GM12878 (cell line): ENCODE data around the gene LAMA2. TPM values are rescaled to one million over a fixed set of nuclear protein-coding genes. Genes with fewer than 3 reads are reported as not detected.

Source experiments
- ATAC-seq: fragments of 200-7000 bp; cut with Tn5 transposase; 3 replicates; pipeline ENCODE4 v1.9.1; 2020; ENCODE audit warnings: mild to moderate bottlenecking, moderate library complexity
- BruUV-seq: library from RNA; stranded (reverse); fragments of 400-500 nt; replicated peaks from 2 replicates; lab custom pipeline; 2021; lab: Mats Ljungman, UMichigan
- CTCF ChIA-PET: fragments of 300-600 bp; sonication (Branson Sonifier 250); formaldehyde crosslinking; extraction: SDS; loops from one replicate; lab custom pipeline; 2021; ENCODE audit warnings: inconsistent platforms; lab: Yijun Ruan, JAX
- POLR2A ChIA-PET: fragments of 350-600 bp; formaldehyde crosslinking; extraction: SDS; loops from one replicate; lab custom pipeline; 2021; ENCODE audit warnings: inconsistent platforms; lab: Charles Lee
- RAD21 ChIA-PET: fragments of 300-600 bp; sonication (Branson Sonifier 250); formaldehyde crosslinking; loops from one replicate; lab custom pipeline; 2023; ENCODE audit warnings: antibody characterized with exemption; ENCODE audit not compliant: unreplicated experiment; lab: Charles Lee
- SMC1A ChIA-PET: fragments of 300-600 bp; sonication (Branson Sonifier 250); formaldehyde crosslinking; loops from one replicate; lab custom pipeline; 2023; ENCODE audit not compliant: unreplicated experiment, uncharacterized antibody; lab: Charles Lee
- DNase-seq: peaks from one replicate; pipeline ENCODE4 v3.0.0-alpha.2; 2011; ENCODE audit warnings: low read depth, low spot score
- FAIRE-seq: peaks from 3 replicates; lab custom pipeline; 2011; peaks lifted over from hg19 to GRCh38; lab: Jason Lieb, UNC
- H2AFZ ChIP-seq: 2 replicates; pipeline ENCODE4 v1.6.0; 2011; ENCODE audit warnings: low read depth, low read length, control low read depth; ENCODE audit not compliant: control insufficient read depth
- H3K27ac ChIP-seq: 2 replicates; pipeline ENCODE4 v1.5.1; 2011; ENCODE audit warnings: control low read depth; ENCODE audit not compliant: control insufficient read depth, insufficient read depth
- H3K27me3 ChIP-seq, 2 experiments: replicated peaks in 1 of 2; 2 replicates each; pipeline versions ENCODE4 v1.6.0 to v1.6.1; 2011; ENCODE audit warnings: low read length in 1 of 2; ENCODE audit not compliant: control insufficient read depth in 2 of 2, insufficient read depth in 2 of 2
- H3K36me3 ChIP-seq, 2 experiments: 2 replicates each; pipeline ENCODE4 v1.5.1; 2011; ENCODE audit warnings: low read length in 1 of 2; ENCODE audit not compliant: control insufficient read depth in 2 of 2, insufficient read depth in 2 of 2
- H3K4me1 ChIP-seq: 2 replicates; pipeline ENCODE4 v1.6.1; 2011; ENCODE audit warnings: mild to moderate bottlenecking, low read length, moderate library complexity, mixed read lengths; ENCODE audit not compliant: control insufficient read depth, insufficient read depth
- H3K4me2 ChIP-seq: 2 replicates; pipeline ENCODE4 v1.6.0; 2011; ENCODE audit warnings: control low read depth; ENCODE audit not compliant: control insufficient read depth, insufficient read depth
- H3K4me3 ChIP-seq: fragments of 200-600 bp; sonication (generic); 2 replicates; pipeline ENCODE4 v1.5.1; 2016
- H3K79me2 ChIP-seq: 2 replicates; pipeline ENCODE4 v1.6.0; 2011; ENCODE audit warnings: low read length; ENCODE audit not compliant: control insufficient read depth, insufficient read depth
- H3K9ac ChIP-seq: 2 replicates; pipeline ENCODE4 v1.8.0; 2011; ENCODE audit warnings: low read length, control low read depth, mixed read lengths; ENCODE audit not compliant: control insufficient read depth, insufficient read depth
- H3K9me3 ChIP-seq: replicated peaks from 3 replicates; pipeline ENCODE4 v1.5.1; 2011; ENCODE audit warnings: mild to moderate bottlenecking, low read length; ENCODE audit not compliant: control insufficient read depth, insufficient read depth
- H4K20me1 ChIP-seq: 2 replicates; pipeline ENCODE4 v1.6.0; 2011; ENCODE audit not compliant: control insufficient read depth, insufficient read depth
- KAT2A ChIP-seq: conservative IDR thresholded peaks from 2 replicates; pipeline ENCODE4 v1.6.1; 2011; ENCODE audit warnings: low read depth, low read length; ENCODE audit not compliant: control insufficient read depth
- PAX5 ChIP-seq: IDR thresholded peaks from 2 replicates; pipeline ENCODE4 v1.6.1; 2011; ENCODE audit warnings: low read depth, low read length, borderline replicate concordance
- POLR2A ChIP-seq: IDR thresholded peaks from 2 replicates; pipeline ENCODE4 v1.6.1; 2011; ENCODE audit warnings: low read depth, mild to moderate bottlenecking, low read length
- WGBS: methylation state at CpG from one replicate; pipeline ENCODE4 v1.1.6; 2016; ENCODE audit warnings: low lambda C conversion rate; ENCODE audit not compliant: insufficient replicate concordance, insufficient coverage; ENCODE audit errors: missing lambda C conversion rate; 5-methylcytosine and 5-hydroxymethylcytosine counted together
- in situ Hi-C: fragments of 300-500 bp; cut with MboI; formaldehyde crosslinking; loops from 9 replicates; pipeline ENCODE4 v1.14.3; 2018; ENCODE audit warnings: mixed read lengths
- intact Hi-C: fragments of 100-400 bp; cut with micrococcal nuclease; formaldehyde crosslinking; loops from one replicate; pipeline ENCODE4 v1.14.2; 2022; ENCODE audit not compliant: unreplicated experiment
- polyA plus RNA-seq, 11 experiments: library from polyadenylated mRNA; depleted of rRNA in 4 of 11; unstranded in 6 of 11; stranded (reverse) in 5 of 11; fragments of >200 nt; fragmentation: Nextera tagmentation in 4 of 11; fragmentation: Illumina TruSeq in 1 of 11; extraction: Ambion mirVana in 4 of 11; extraction: Trizol in 1 of 11; gene quantifications; 1 replicate in 1 of 11; 2 replicates in 10 of 11; pipeline versions ENCODE4 v1.2.1 to v1.2.3, GENCODE V29; 2011 to 2016; ENCODE audit warnings: inconsistent platforms in 2 of 11, missing spikeins in 2 of 11, low read depth in 1 of 11
- total RNA-seq, 4 experiments: library from RNA; depleted of rRNA in 3 of 4; stranded (reverse); fragments of >200 nt in 3 of 4; fragmentation: Illumina TruSeq in 1 of 4; extraction: Trizol in 1 of 4; gene quantifications; 2 replicates each; pipeline versions ENCODE4 v1.2.1 to v1.2.3, GENCODE V29; 2013 to 2021
- TF ChIP-seq, protein P1 (sequence below): fragments of 150-350 bp; IDR thresholded peaks from 2 replicates; pipeline ENCODE4 v1.6.1; 2016; ENCODE audit warnings: low read depth, low read length
- TF ChIP-seq, protein P2 (sequence below): fragments of 450-650 bp; IDR thresholded peaks from 2 replicates; pipeline ENCODE4 v1.6.1; 2017; ENCODE audit warnings: mild to moderate bottlenecking, low read depth, inconsistent platforms; ENCODE audit not compliant: poor library complexity, severe bottlenecking

LAMA2 gene
- total and polyA plus RNA-seq, 10 of the 15 experiments (the other 5 are each of a cell fraction or from before 2014, with no cell fraction given), result 0.04 to 2.0 (median 0.37) TPM; not detected in 1

- H3K27ac ChIP-seq, result no peak overlapping the region
- H3K4me3 ChIP-seq, result no peak overlapping the region
- POLR2A ChIA-PET, result no interaction called here
- no TSS peak for BruUV-seq
- no peaks in the 10 kb centered on the region for H3K79me2 ChIP-seq
- no peaks in the 10 kb centered on the region for H3K36me3 ChIP-seq
- 55% methylated on average over 4 of the region's 4 CpGs for WGBS
- CTCF ChIA-PET, result no interaction called here
- no peaks in the 10 kb centered on the region for H3K27me3 ChIP-seq
- intact Hi-C loops, result no loop called here
- no peaks in the 10 kb centered on the region for H4K20me1 ChIP-seq
- SMC1A ChIA-PET, result interaction anchor here (0.6 to 1.1 kb wide), 2 partner anchors 121 to 525 kb away, joined by 3 read pairs; no protein-coding TSS in a partner anchor
- no peaks in the 10 kb centered on the region for H3K9me3 ChIP-seq
- H3K9ac ChIP-seq, result no peak overlapping the region
- no peak overlapping the region for H2AFZ ChIP-seq
- TF ChIP-seq POLR2A (no peak), PAX5 (no peak), KAT2A (no peak)
- TF ChIP-seq, protein P1, sequence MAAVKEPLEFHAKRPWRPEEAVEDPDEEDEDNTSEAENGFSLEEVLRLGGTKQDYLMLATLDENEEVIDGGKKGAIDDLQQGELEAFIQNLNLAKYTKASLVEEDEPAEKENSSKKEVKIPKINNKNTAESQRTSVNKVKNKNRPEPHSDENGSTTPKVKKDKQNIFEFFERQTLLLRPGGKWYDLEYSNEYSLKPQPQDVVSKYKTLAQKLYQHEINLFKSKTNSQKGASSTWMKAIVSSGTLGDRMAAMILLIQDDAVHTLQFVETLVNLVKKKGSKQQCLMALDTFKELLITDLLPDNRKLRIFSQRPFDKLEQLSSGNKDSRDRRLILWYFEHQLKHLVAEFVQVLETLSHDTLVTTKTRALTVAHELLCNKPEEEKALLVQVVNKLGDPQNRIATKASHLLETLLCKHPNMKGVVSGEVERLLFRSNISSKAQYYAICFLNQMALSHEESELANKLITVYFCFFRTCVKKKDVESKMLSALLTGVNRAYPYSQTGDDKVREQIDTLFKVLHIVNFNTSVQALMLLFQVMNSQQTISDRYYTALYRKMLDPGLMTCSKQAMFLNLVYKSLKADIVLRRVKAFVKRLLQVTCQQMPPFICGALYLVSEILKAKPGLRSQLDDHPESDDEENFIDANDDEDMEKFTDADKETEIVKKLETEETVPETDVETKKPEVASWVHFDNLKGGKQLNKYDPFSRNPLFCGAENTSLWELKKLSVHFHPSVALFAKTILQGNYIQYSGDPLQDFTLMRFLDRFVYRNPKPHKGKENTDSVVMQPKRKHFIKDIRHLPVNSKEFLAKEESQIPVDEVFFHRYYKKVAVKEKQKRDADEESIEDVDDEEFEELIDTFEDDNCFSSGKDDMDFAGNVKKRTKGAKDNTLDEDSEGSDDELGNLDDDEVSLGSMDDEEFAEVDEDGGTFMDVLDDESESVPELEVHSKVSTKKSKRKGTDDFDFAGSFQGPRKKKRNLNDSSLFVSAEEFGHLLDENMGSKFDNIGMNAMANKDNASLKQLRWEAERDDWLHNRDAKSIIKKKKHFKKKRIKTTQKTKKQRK, result no peak
- TF ChIP-seq, protein P2, sequence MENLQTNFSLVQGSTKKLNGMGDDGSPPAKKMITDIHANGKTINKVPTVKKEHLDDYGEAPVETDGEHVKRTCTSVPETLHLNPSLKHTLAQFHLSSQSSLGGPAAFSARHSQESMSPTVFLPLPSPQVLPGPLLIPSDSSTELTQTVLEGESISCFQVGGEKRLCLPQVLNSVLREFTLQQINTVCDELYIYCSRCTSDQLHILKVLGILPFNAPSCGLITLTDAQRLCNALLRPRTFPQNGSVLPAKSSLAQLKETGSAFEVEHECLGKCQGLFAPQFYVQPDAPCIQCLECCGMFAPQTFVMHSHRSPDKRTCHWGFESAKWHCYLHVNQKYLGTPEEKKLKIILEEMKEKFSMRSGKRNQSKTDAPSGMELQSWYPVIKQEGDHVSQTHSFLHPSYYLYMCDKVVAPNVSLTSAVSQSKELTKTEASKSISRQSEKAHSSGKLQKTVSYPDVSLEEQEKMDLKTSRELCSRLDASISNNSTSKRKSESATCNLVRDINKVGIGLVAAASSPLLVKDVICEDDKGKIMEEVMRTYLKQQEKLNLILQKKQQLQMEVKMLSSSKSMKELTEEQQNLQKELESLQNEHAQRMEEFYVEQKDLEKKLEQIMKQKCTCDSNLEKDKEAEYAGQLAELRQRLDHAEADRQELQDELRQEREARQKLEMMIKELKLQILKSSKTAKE, result no peak
- TF ChIP-seq, all 136 proteins: peak for 0
- DNase-seq (no peak), ATAC-seq (no peak), FAIRE-seq (no peak)
- RAD21 ChIA-PET, result no interaction called here
- no peaks in the 10 kb centered on the region for H3K4me1 ChIP-seq
- in situ Hi-C loops, result no loop called here
- H3K4me2 ChIP-seq, result no peak overlapping the region
Observed at GRCh38 chr6:128847431-128848210, 35.3 kb upstream of the LAMA2 start.
